Activated T-cell treated with anti-CD3 and anti-CD28 coated beads, Interleukin-2, amount 50 U/mL, for 4 hours (primary cell): Measurements from ENCODE around the gene SLC24A3. TPM values are rescaled to one million over a fixed set of nuclear protein-coding genes. Genes with fewer than 3 reads are reported as not detected.
"Not testable (repeated sequence)": the region's sequence is repeated elsewhere in the genome, so short reads cannot be mapped to it uniquely, and the experiment has no call there.

Experiments
- ATAC-seq, 2 donors: fragments of 200-7000 bp; cut with Tn5 transposase; one replicate each; pipeline ENCODE4 v1.10.0; 2021
- DNase-seq: peaks from one replicate; pipeline ENCODE4 v3.0.0-alpha.2; 2020
- H3K27me3 Mint-ChIP-seq: one replicate; pipeline ENCODE4 v1.8.0; 2021; ENCODE audit warnings: low read depth, mixed read lengths
- H3K36me3 Mint-ChIP-seq: one replicate; pipeline ENCODE4 v1.8.0; 2022; ENCODE audit warnings: mixed read lengths; ENCODE audit not compliant: insufficient read depth
- H3K4me1 Mint-ChIP-seq: one replicate; pipeline ENCODE4 v1.8.0; 2021; ENCODE audit warnings: low read depth, mixed read lengths
- H3K4me3 Mint-ChIP-seq: one replicate; pipeline ENCODE4 v1.8.0; 2021; ENCODE audit warnings: mild to moderate bottlenecking, moderate library complexity, mixed read lengths
- H3K9me3 Mint-ChIP-seq: one replicate; pipeline ENCODE4 v1.8.0; 2021; ENCODE audit warnings: mixed read lengths
- total RNA-seq, 3 donors: library from RNA; stranded (reverse); gene quantifications; one replicate each; pipeline ENCODE4 v1.2.1, GENCODE V29; 2021

Gene SLC24A3
- total RNA-seq, 3 donors from 2014 or later: 0.05 to 0.10 TPM; not detected in 1

DNA sequence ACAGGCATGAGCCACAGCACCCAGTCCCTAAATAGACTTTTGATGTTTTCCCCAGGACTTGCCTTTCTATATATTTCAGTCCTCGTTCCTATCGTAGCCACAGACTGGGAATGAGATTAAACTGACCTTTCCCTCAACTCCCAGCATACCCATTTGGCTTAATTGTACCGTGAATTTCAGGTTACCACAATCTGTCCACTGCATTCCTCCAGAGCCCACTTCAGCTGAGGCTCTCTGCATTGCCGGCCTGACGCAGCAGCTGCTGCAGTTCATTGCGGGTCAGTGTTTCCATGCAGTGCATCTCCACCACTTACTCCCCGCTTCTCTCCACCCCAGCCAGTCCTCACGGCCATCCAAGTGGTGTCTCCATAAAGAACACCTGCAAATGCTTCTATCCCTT, 442.5 kb downstream of the SLC24A3 start:
- no peaks in the 10 kb centered on the region for H3K36me3 Mint-ChIP-seq
- peaks cover 9% of the 10 kb centered on the region for H3K9me3 Mint-ChIP-seq
- no peak overlapping the region for H3K4me3 Mint-ChIP-seq
- peaks cover 1% of the 10 kb centered on the region for H3K4me1 Mint-ChIP-seq
- ATAC-seq: no peak
- peaks cover 6% of the 10 kb centered on the region for H3K27me3 Mint-ChIP-seq
- no peak for DNase-seq

DNA sequence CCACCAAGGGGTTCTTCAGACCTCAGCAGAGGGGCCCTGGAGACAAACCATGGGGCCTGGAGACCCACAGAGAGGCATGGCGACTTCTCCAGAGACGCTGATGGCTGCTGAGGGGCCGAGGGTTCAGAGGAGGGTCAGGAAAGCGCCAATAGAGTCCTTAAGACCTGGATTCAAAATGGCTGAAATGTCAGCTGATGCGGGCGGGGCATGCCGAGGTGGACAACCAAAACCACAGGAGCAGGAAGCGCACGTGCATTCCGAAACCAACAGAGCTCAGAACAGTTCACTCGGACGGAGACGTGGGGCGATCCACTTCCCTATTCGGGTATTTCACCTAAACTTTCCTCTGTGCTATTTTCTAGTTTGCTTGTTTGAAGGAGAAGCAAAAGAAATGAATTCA, 445.7 kb downstream of the SLC24A3 start:
- peaks cover 20% of the 10 kb centered on the region for H3K27me3 Mint-ChIP-seq
- DNase-seq: no peak
- H3K9me3 Mint-ChIP-seq: no peaks in the 10 kb centered on the region
- no peak for ATAC-seq
- no peak overlapping the region for H3K4me3 Mint-ChIP-seq
- peaks cover 1% of the 10 kb centered on the region for H3K4me1 Mint-ChIP-seq
- no peaks in the 10 kb centered on the region for H3K36me3 Mint-ChIP-seq

DNA sequence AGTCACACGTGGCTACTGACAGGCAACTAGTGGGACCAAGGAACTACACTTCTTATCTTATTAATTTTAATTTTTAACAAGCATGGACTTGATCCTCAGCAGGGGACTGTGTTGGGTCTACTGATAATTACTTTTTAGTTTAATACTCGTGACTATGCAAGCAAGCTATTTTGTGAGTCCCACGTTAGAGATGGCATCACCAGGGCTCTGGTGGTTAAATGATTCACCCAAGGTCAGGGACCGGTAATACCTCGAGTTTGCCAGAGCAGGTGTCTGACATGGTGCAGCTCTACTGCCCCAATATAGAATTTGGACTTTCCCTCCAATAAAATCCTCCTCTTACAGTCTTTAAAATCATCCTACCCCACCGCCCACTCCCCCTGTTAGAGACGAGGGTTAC, 447.0 kb downstream of the SLC24A3 start:
- no peaks in the 10 kb centered on the region for H3K36me3 Mint-ChIP-seq
- H3K27me3 Mint-ChIP-seq: peaks cover 31% of the 10 kb centered on the region
- H3K9me3 Mint-ChIP-seq: no peaks in the 10 kb centered on the region
- ATAC-seq (no peak), DNase-seq (no peak)
- no peak overlapping the region for H3K4me3 Mint-ChIP-seq
- H3K4me1 Mint-ChIP-seq: peaks cover 1% of the 10 kb centered on the region

DNA sequence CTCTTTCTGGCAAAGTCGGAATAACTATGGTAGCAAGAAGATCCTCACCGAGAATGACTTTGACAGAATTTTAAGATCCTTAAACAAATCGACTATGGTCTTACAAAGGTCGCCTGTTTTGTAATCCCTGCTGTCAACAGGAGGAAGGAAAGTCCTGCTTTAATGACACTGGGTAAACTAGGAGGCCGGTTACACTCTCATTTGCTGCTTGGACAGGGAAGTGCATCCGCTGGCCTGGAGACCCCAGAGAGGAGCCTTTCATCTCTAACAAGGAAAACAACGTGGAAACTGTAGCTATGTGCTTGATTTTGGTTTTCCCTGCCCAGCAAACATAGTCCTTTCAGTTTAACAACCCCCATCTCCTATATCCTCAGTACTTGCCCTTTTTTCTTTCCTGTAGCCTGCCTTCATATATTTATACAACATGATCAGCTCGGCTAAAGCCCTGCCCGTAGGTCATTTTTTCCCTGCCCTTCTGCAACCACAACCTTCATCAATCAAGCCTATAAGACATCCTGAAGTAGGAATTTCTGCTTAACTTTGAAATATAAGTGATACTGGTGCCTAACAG, 448.5 kb downstream of the SLC24A3 start:
- no peak for DNase-seq
- Mint-ChIP-seq H3K9me3 (no peaks in the 10 kb centered on the region), H3K27me3 (peaks cover 31% of the 10 kb centered on the region), H3K4me3 (no peak overlapping the region), H3K36me3 (no peaks in the 10 kb centered on the region), H3K4me1 (peaks cover 1% of the 10 kb centered on the region)
- no peak for ATAC-seq

DNA sequence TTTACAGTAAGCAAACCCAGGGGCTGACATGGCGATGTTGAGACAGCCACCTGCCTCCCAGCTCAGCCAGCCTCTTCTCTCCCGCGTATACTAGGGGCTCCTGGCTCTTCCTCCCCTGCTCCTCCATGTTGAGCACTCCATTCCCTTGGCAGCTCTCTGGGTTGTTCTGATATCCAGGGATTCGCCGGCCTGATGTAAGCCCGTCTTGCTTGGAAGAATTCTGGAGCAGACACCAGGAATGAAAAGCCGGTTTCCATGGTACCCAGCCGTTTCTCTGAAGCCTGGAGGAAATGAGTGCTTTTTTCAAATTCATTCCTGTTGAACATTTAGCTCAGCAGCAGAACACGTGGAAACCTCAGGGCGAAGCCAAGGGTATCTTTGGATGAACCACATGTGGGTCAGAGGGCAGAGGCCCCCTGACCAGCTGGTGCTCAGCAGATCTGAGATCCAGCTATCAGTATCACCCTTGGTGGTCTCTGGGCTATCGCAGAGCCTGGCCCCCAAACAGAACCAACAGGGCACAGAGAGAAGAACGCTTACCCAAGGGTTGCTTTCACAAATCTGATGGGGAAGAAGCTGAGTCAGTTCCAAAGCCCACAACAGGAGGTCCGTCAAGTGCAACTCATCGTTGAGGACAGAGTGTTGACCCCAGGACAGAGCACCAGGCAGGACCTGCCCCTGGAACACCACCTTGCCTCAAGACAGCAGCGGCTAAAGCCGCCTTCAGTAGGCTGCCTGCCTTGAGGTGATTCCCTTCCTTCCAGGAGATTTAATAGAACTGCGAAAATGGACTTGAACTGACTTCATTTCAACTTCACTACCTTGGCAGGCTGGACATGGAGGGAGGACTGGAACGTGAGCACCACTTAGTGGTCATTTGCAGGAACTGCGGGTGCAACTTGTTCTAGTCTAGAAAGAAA, 449.5 kb downstream of the SLC24A3 start:
- H3K9me3 Mint-ChIP-seq: no peaks in the 10 kb centered on the region
- H3K4me1 Mint-ChIP-seq: peaks cover 1% of the 10 kb centered on the region
- ATAC-seq (no peak), DNase-seq (no peak)
- no peaks in the 10 kb centered on the region for H3K36me3 Mint-ChIP-seq
- H3K4me3 Mint-ChIP-seq: no peak overlapping the region
- H3K27me3 Mint-ChIP-seq: peaks cover 31% of the 10 kb centered on the region

DNA sequence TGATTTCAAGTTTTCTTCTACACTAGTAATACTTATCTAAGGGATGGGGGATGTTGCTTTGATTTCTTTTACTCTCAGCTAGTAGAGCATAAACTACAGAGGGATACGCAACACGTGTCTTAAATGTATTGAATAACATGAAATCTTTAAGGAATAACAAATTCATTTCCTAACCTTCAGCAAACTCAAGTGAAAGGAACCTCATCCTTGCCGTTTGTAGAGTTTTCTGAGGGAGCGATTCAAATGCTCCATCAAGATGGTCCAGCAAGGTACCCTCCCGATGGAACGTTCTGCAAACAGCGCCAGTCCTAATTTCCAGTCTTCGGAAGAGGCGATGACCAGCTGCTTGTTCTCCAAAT, 450.2 kb downstream of the SLC24A3 start:
- Mint-ChIP-seq H3K27me3 (peaks cover 31% of the 10 kb centered on the region), H3K36me3 (no peaks in the 10 kb centered on the region), H3K4me3 (no peak overlapping the region), H3K4me1 (peaks cover 1% of the 10 kb centered on the region), H3K9me3 (no peaks in the 10 kb centered on the region)
- DNase-seq (no peak), ATAC-seq (no peak)

DNA sequence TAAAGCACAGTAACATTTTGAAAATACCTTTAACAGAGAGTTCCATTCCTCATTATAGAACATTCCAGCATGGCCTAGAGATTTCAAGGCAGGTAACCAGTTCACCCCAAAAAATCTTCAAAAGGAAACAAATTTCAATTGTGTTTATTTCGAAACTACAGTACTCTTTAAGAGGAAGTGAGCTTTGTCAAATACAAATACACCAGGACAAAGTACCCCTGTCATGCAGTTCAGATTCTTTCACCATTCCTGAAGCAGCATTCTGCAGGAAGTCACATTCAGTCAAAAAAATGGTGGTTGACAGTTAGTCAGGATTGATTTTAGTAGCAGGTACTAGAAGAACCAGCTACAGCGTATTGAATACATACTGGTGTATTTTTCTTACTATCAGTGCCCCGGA, 456.0 kb downstream of the SLC24A3 start:
- no peak overlapping the region for H3K4me3 Mint-ChIP-seq
- no peak for DNase-seq
- ATAC-seq: no peak
- H3K9me3 Mint-ChIP-seq: no peaks in the 10 kb centered on the region
- H3K27me3 Mint-ChIP-seq: peaks cover 20% of the 10 kb centered on the region
- no peaks in the 10 kb centered on the region for H3K4me1 Mint-ChIP-seq
- H3K36me3 Mint-ChIP-seq: no peaks in the 10 kb centered on the region

DNA sequence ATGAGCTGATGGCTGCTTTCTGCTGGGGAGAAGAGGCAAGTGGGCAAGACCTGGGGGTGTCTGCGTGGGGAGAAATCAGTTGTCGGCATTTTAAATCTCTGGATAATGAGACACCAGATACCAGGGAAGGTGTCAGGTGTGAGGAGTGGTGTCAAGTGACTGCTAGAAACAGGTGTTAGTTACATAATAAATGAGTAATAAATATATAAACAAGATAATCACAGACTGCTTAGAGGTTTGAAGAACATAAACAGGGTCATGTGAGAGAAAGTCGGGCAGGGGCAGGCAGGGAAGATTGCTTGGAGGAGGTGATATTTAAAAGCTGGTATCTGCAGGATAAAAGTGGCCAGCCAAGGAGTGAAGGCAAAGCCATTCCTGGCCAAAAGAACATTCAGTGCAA, 458.4 kb downstream of the SLC24A3 start:
- Mint-ChIP-seq H3K4me1 (no peaks in the 10 kb centered on the region), H3K4me3 (no peak overlapping the region), H3K9me3 (no peaks in the 10 kb centered on the region), H3K36me3 (no peaks in the 10 kb centered on the region), H3K27me3 (peaks cover 10% of the 10 kb centered on the region)
- DNase-seq: no peak
- ATAC-seq: no peak

DNA sequence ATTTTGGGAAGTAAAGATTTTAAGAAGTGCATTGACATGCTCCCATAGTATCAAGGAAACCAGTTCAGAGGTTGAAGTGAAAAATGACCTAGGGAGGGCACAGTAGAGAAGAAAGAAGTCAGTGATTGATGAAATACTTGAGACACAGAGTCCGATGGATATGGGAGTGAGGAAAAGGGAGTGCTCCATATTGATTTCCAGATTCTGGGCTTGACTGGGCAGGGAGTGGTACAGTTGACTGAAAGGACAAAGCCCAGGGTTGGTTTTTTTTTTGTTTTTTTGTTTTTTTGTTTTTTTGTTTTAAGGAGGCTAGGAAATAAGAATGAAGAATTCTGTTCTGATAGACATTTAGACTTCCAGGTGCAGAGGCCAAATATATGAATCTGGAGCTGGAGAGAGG, 458.9 kb downstream of the SLC24A3 start:
- DNase-seq: no peak
- Mint-ChIP-seq H3K4me3 (no peak overlapping the region), H3K27me3 (peaks cover 10% of the 10 kb centered on the region), H3K4me1 (no peaks in the 10 kb centered on the region), H3K36me3 (no peaks in the 10 kb centered on the region), H3K9me3 (no peaks in the 10 kb centered on the region)
- no peak for ATAC-seq

DNA sequence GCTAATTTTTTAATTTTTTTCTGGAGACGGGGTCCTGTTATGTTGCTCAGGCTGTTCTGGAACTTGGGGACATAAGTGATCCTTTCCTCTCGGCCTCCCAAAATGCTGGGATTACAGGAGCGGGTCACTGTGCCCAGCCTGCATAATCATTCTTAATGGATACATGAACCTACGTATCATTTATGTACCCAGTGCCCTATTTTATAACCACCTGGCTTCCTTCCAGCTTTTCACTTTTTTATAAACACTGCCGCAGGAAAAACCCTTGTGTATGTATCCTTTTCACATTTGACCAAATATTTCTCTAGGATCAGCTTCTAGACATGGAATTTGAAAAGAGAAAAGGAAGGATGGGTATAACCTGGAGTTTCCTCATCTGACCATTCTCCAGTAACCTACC, 460.1 kb downstream of the SLC24A3 start:
- Mint-ChIP-seq H3K4me3 (no peak overlapping the region), H3K4me1 (no peaks in the 10 kb centered on the region), H3K27me3 (peaks cover 10% of the 10 kb centered on the region), H3K36me3 (no peaks in the 10 kb centered on the region), H3K9me3 (no peaks in the 10 kb centered on the region)
- ATAC-seq (no peak), DNase-seq (no peak)

DNA sequence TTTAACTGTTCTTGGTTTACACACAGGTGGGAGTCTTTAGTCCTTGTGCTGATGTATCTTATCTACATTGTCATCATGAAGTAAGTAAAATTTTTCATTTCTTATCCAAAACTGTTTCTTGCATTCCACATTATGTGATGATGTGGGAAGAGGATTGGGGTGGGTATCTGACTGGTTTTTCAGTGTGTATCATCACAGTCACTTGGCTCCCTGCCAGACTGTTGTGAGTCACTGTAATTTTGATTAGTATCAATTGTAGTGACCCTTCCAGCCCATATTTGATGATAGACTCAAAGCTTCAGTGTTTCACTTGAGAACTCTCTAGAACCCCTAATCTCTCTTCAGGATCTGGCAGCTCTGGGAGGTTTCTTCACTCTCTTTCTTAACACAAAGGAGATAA, 461.1 kb downstream of the SLC24A3 start:
- no peak for DNase-seq
- H3K4me3 Mint-ChIP-seq: no peak overlapping the region
- H3K36me3 Mint-ChIP-seq: no peaks in the 10 kb centered on the region
- ATAC-seq: no peak
- H3K9me3 Mint-ChIP-seq: no peaks in the 10 kb centered on the region
- no peaks in the 10 kb centered on the region for H3K4me1 Mint-ChIP-seq
- peaks cover 6% of the 10 kb centered on the region for H3K27me3 Mint-ChIP-seq

DNA sequence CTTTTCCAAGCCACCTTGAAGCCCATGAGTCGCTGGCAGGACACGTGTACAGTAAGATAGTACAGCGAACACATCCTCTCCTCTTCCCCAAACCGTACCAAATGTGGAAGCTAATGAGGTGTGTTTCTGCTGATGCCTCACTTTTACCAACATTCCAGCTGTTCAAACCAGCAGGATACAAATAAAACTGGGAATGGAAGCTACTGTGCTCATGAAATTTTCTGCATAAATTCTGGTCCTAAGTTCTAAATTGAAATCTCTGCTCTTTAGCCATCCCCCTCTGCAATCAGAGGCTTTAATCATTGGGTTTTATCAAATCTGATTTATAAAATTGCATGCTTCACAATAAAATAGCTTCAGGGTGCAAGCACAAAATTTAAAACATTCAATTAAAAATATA, 463.8 kb downstream of the SLC24A3 start:
- Mint-ChIP-seq H3K4me1 (no peaks in the 10 kb centered on the region), H3K36me3 (no peaks in the 10 kb centered on the region), H3K4me3 (no peak overlapping the region), H3K27me3 (peaks cover 5% of the 10 kb centered on the region), H3K9me3 (peaks cover 3% of the 10 kb centered on the region)
- DNase-seq (no peak), ATAC-seq (no peak)

DNA sequence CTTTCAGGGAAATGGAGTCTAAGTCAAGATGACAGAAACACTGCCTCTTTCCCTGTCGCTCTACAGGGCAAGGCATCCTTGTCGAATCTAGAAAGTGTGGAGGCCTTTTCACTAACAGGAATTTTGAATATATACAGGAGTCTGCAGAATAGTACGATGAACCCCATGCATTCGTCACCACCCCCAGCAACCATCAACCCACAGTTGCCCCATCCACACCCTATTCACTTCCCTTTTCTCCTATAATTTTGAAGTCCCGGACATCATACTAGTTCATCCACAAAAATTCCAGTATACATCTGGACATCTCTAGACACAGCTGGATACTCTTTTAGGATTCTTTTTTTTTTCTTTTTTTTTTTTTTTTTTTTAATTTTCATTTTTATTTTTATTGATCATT, 464.9 kb downstream of the SLC24A3 start:
- H3K4me3 Mint-ChIP-seq: no peak overlapping the region
- no peaks in the 10 kb centered on the region for H3K36me3 Mint-ChIP-seq
- peaks cover 3% of the 10 kb centered on the region for H3K9me3 Mint-ChIP-seq
- no peaks in the 10 kb centered on the region for H3K4me1 Mint-ChIP-seq
- DNase-seq (no peak), ATAC-seq (no peak)
- H3K27me3 Mint-ChIP-seq: peaks cover 3% of the 10 kb centered on the region

DNA sequence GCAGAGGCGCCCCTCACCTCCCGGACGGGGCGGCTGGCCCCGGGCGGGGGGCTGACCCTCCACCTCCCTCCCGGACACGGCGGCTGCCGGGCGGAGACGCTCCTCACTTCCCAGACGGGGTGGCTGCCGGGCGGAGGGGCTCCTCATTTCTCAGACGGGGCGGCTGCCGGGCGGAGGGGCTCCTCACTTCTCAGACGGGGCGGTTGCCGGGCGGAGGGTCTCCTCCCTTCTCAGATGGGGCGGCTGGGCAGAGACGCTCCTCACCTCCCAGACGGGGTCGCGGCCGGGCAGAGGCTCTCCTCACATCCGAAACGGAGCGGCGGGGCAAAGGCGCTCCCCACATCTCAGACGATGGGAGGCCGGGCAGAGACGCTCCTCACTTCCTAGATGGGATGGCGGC, 466.1 kb downstream of the SLC24A3 start:
- not testable (repeated sequence) for H3K9me3 Mint-ChIP-seq, ATAC-seq, DNase-seq, H3K4me1 Mint-ChIP-seq, H3K4me3 Mint-ChIP-seq, H3K27me3 Mint-ChIP-seq, H3K36me3 Mint-ChIP-seq

DNA sequence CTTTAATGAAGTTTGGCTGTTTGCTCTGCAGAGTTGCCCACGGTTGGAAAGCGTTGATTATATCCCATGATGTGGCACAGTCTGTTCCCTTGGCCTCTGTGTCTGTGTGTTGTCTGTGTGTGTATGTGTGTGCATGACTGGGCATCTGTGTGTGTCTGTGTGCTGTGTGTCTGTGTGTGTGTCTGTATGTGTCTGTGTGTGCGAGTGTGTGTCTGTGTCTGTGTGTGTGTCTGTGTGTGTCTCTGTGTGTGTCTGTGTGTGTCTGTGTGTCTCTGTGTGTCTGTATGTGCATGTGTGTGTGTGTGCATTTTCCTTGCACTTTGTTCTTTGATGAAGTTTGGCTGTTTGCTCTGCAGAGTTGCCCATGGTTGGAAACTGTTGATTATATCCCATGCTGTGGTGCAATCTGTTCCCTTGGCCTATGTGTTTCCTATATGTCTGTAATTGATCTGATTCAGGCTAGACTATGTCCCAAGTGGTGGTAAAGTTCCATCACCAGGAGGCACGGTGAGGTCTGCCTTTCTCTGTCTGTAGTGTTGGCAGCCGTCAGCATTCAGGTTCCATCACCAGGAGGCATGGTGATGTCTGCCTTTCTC, 467.6 kb downstream of the SLC24A3 start:
- H3K27me3 Mint-ChIP-seq: peaks cover 2% of the 10 kb centered on the region
- no peak overlapping the region for H3K4me3 Mint-ChIP-seq
- H3K36me3 Mint-ChIP-seq: no peaks in the 10 kb centered on the region
- DNase-seq (no peak), ATAC-seq (no peak)
- peaks cover 3% of the 10 kb centered on the region for H3K9me3 Mint-ChIP-seq
- H3K4me1 Mint-ChIP-seq: no peaks in the 10 kb centered on the region
